Middle frontal gyrus (tissue), 1 donor: ENCODE results near the gene UACA.

Source experiments
- DNase-seq: peaks from one replicate; pipeline ENCODE4 v3.0.0-alpha.2; 2015; ENCODE audit warnings: low spot score; ENCODE audit errors: extremely low spot score

Gene UACA

GRCh38 chr15:70714565-70714964 is 48.8 kb downstream of the UACA start:
- no peak for DNase-seq

- no peak for DNase-seq
Measured at GRCh38 chr15:70714015-70714414, 49.3 kb downstream of the UACA start.

GRCh38 chr15:70712271-70712670 is 51.1 kb downstream of the UACA start:
- no peak for DNase-seq

GRCh38 chr15:70710714-70711113 is 52.6 kb downstream of the UACA start:
- DNase-seq = no peak

GRCh38 chr15:70708839-70709238 is 54.5 kb downstream of the UACA start:
- no peak for DNase-seq

- DNase-seq = no peak
Measured at GRCh38 chr15:70707686-70708300, 55.6 kb downstream of the UACA start.

GRCh38 chr15:70704731-70705130 is 58.6 kb downstream of the UACA start:
- DNase-seq = no peak

- DNase-seq = no peak
Measured at GRCh38 chr15:70704166-70704565, 59.2 kb downstream of the UACA start.

GRCh38 chr15:70703096-70703878 is 60.1 kb downstream of the UACA start:
- DNase-seq = no peak

- no peak for DNase-seq
Measured at GRCh38 chr15:70702584-70702983, 60.8 kb downstream of the UACA start.

- no peak for DNase-seq
Measured at GRCh38 chr15:70701891-70702568, 61.3 kb downstream of the UACA start.

GRCh38 chr15:70701171-70701570 is 62.2 kb downstream of the UACA start:
- DNase-seq = no peak

GRCh38 chr15:70699890-70700289 is 63.5 kb downstream of the UACA start:
- no peak for DNase-seq

GRCh38 chr15:70698836-70699390 is 64.4 kb downstream of the UACA start:
- no peak for DNase-seq

GRCh38 chr15:70698426-70698825 is 64.9 kb downstream of the UACA start:
- DNase-seq = no peak

GRCh38 chr15:70690491-70691276 is 72.7 kb downstream of the UACA start:
- no peak for DNase-seq

- DNase-seq = no peak
Measured at GRCh38 chr15:70690021-70690420, 73.3 kb downstream of the UACA start.

GRCh38 chr15:70687482-70687881 is 75.9 kb downstream of the UACA start:
- no peak for DNase-seq

- no peak for DNase-seq
Measured at GRCh38 chr15:70680817-70681216, 82.5 kb downstream of the UACA start.

- no peak for DNase-seq
Measured at GRCh38 chr15:70679919-70680231, 83.5 kb downstream of the UACA start.

- no peak for DNase-seq
Measured at GRCh38 chr15:70672081-70672480, 91.3 kb downstream of the UACA start.

GRCh38 chr15:70670680-70671079 is 92.7 kb downstream of the UACA start:
- no peak for DNase-seq
